Stimulated activated CD4-positive, alpha-beta T cell treated with anti-CD3 and anti-CD28 coated beads, Interleukin-15, amount 100 ng/mL, for 48 hours (primary cell): ENCODE measurements around the gene SATB1.

ENCODE experiments used
- DNase-seq, 2 donors: peaks; one replicate each; pipeline ENCODE4 v3.0.0-alpha.2; 2020; ENCODE audit warnings: low read depth in 2 of 2

Gene SATB1

GRCh38 chr3:18431266-18431665 is 6.1 kb upstream of the SATB1 start:
- DNase-seq: no peak

- DNase-seq: no peak
Observed at GRCh38 chr3:18428991-18429745, 4.0 kb upstream of the SATB1 start.

GRCh38 chr3:18428036-18428435 is 2.9 kb upstream of the SATB1 start:
- DNase-seq: no peak

GRCh38 chr3:18426597-18427193 is 1.6 kb upstream of the SATB1 start:
- no peak for DNase-seq

DNA sequence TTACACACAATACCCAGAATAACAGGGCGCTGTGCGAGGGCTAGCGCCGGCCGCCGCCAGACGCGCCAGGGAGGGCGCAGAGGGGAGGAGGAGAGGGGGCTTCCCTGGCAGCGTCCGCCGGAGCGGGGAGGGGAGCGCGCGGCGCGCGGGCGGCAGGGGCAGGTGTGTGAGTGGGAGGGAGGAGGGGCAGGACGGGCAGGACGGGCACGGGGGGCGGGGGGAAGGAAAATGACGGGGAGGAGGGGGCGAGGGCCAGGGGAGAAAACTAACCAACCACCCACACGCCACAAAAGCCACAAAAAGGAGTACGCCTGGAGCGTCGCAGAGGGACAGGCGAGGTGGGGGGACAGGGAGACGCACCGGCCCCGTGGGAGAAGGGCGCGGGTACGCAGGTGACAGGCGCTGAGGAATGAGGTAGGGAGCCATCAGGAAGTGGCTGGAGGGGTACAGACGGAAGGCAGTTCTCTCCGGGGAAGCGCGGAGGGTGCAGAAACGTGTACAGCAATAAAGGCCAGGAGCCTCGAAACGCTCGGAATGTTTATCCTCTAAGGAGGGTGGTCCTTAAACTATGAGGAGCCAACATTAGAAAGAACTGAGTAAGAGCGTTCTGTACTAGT is 610 bp upstream of the SATB1 start:
- DNase-seq: peak; percentile 56 to 70

- DNase-seq: no peak
Observed at GRCh38 chr3:18424213-18424728, 868 bp downstream of the SATB1 start.

DNA sequence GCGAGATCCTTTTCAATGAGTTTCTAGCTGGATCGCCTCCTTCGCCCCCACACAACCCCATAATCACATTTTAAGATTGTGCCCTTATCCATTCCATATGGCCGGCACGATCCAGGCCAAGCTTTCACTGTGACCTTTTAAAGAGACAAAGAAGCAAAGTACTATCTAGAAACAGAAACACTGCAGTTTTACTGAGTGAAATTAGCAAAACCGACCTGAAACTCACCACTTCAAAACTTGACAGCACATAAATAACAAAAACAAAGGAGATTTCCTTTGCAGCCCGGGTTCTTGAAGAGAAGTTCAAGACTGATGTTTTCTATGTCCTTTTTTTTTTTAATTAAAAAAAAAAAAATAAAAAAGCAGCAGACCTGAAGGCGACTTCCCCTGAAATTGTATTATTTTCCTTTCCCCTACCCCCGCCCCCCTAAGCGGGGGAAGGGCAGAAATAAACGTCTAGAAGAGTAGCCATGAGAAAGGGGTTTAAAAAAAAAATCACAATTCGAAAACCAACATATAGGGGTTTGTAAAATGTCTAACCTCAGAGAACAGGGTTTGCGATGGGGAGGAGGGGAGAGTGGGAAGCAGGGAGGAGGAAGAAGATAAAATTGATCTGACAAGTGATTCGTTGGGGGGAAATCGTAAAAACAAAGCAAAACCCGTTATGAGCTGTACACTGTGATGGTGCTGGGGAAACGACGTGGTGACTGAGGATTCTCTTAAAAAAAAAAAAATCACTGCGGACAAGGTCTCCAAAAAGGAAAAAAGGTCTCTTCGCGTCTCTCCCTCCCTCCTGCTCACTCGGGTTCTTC is 1.5 kb downstream of the SATB1 start:
- DNase-seq: no peak

DNA sequence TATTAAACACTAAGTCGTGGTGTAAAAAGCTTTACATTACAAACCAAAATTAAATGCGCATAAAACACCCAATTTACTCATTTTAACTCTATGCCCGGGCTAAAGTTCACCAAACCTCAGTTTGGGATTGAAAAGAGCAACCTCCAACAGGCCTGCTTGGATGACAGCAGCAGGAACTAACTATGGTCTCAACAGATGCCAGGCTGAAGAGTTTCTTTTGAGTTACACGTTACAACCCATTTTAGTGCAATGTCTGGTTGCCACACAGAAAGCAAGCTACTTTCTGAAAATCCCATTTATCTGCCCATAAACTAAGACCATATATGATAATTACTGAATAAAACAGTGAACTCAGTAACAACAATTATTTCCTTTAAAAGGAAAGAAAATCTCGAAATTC is 2.2 kb downstream of the SATB1 start:
- no peak for DNase-seq

GRCh38 chr3:18420555-18420954 is 4.6 kb downstream of the SATB1 start:
- no peak for DNase-seq

DNA sequence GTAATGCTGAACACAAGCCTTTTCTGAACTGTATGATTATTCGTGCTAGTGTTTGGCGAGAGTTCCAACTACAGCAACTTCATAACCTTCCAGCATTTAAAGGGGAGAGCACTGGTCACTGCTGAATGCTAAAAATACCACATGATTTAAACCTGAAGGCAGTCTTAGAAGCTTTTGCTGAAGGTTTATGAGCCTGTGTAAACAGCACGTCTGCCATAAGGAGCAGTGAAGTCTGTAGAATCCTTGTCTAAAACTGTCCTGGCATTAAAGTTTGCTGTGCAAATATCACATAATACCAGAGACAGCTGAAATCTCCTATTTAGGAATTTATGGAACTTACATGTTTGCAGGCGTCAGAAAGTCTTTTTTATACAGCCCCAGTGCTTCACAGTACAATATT is 5.9 kb downstream of the SATB1 start:
- no peak for DNase-seq

GRCh38 chr3:18417904-18418572 is 7.1 kb downstream of the SATB1 start:
- DNase-seq: no peak

- no peak for DNase-seq
Observed at GRCh38 chr3:18416332-18416731, 8.8 kb downstream of the SATB1 start.

- no peak for DNase-seq
Observed at GRCh38 chr3:18415839-18416238, 9.3 kb downstream of the SATB1 start.

DNA sequence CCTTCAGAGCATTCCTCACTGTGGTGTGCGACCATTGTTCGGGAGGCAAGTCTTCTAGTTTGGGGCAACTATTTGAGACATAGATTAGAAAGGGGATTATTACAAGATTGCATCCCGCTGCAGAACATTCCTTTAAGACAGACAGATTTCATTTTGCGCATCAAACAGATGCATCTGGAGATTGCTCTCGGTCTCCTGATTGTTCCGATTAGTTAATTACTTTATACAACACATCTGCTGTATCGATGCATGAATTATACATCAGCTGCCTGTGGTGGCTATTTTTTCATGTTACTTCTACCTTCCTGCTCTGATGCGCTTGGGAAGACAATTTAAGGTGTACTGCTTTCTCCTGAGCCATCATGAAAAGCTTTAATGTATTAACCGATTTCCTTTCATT is 10.0 kb downstream of the SATB1 start:
- DNase-seq: no peak

DNA sequence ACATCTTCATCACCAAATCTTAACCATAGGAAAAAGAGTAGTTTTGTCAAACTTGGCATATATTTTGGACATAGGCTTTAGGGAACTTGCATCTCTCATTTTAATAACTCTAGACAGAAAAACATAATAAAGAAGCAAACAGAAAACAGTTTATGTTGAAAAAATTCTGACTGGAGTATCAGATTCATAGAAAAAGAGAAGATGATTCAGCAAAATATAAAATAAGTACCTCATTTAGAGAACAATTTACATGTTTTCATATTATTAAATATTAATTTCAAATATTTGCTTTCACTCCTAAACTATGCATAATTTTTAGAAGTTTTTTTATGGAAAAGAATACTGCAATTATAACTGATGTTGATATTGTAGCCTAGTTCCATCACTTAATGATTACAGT is 12.5 kb downstream of the SATB1 start:
- DNase-seq: no peak

- DNase-seq: no peak
Observed at GRCh38 chr3:18411541-18411940, 13.6 kb downstream of the SATB1 start.

GRCh38 chr3:18410205-18410604 is 14.9 kb downstream of the SATB1 start:
- no peak for DNase-seq

GRCh38 chr3:18409266-18409665 is 15.9 kb downstream of the SATB1 start:
- no peak for DNase-seq

- no peak for DNase-seq
Observed at GRCh38 chr3:18405141-18405540, 20.0 kb downstream of the SATB1 start.

DNA sequence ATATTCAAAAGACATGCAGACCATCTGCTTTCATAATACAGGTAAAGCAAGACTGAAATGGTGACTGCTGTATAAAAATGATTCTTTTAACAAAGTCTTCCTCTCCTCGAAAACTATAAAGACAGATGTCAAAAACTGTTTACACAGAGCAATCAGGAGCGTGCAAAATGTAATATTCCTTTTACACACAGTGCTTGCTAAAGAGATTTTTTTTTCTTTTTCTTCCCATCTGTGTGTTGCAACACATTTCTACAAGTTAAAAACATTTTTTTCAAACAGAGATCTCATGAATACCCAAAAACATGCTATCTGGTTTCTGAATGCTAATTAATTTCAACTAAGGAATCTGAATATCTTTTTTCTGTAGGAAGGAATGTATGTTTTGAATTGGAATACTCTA is 22.1 kb downstream of the SATB1 start:
- no peak for DNase-seq

GRCh38 chr3:18402239-18402799 is 22.8 kb downstream of the SATB1 start:
- DNase-seq: no peak
